MM.1S (cell line): Measurements from ENCODE around the gene PROB1.

Source experiments
- DNase-seq: peaks from one replicate; pipeline ENCODE4 v3.0.0-alpha.2; 2015
- H2AFZ ChIP-seq: fragments of 300-600 bp; sonication (generic); 2 replicates; pipeline ENCODE4 v1.6.0; 2016; ENCODE audit warnings: antibody characterized with exemption, low read length
- H3F3A ChIP-seq: fragments of 300-600 bp; sonication (generic); 2 replicates; pipeline ENCODE4 v1.6.1; 2016; ENCODE audit warnings: mild to moderate bottlenecking, antibody characterized with exemption, low read length, moderate library complexity, mixed read lengths; ENCODE audit not compliant: insufficient read depth
- H3K27ac ChIP-seq: fragments of 300-600 bp; sonication (generic); 2 replicates; pipeline ENCODE4 v1.5.1; 2016; ENCODE audit warnings: mild to moderate bottlenecking, low read length
- H3K27me3 ChIP-seq: fragments of 300-600 bp; sonication (generic); replicated peaks from 2 replicates; pipeline ENCODE4 v1.6.0; 2016; ENCODE audit warnings: low read length; ENCODE audit not compliant: insufficient read depth
- H3K36me3 ChIP-seq: fragments of 300-600 bp; sonication (generic); replicated peaks from 2 replicates; pipeline ENCODE4 v1.6.1; 2016; ENCODE audit warnings: mild to moderate bottlenecking, low read length, mixed read lengths; ENCODE audit not compliant: insufficient read depth
- H3K4me1 ChIP-seq: fragments of 300-600 bp; sonication (generic); 2 replicates; pipeline ENCODE4 v1.6.1; 2016; ENCODE audit warnings: low read length, mixed read lengths
- H3K4me2 ChIP-seq: fragments of 300-600 bp; sonication (generic); 2 replicates; pipeline ENCODE4 v1.6.0; 2016; ENCODE audit warnings: low read depth, low read length
- H3K4me3 ChIP-seq: fragments of 300-600 bp; sonication (generic); 2 replicates; pipeline ENCODE4 v1.5.1; 2016; ENCODE audit warnings: low read length, mixed read lengths
- H3K79me2 ChIP-seq: fragments of 300-600 bp; sonication (generic); 2 replicates; pipeline ENCODE4 v1.6.1; 2016; ENCODE audit warnings: mixed run types, low read length, mixed read lengths
- H3K9ac ChIP-seq: fragments of 300-600 bp; sonication (generic); 2 replicates; pipeline ENCODE4 v1.6.1; 2016; ENCODE audit warnings: low read length, mixed read lengths
- H3K9me2 ChIP-seq: fragments of 300-600 bp; sonication (generic); replicated peaks from 2 replicates; pipeline ENCODE4 v1.6.1; 2016; ENCODE audit warnings: mild to moderate bottlenecking, low read length, mixed read lengths; ENCODE audit not compliant: insufficient read depth
- H3K9me3 ChIP-seq: fragments of 300-600 bp; sonication (generic); replicated peaks from 2 replicates; pipeline ENCODE4 v1.6.1; 2016; ENCODE audit warnings: mild to moderate bottlenecking, low read length, mixed read lengths; ENCODE audit not compliant: insufficient read depth
- H4K20me1 ChIP-seq: fragments of 300-600 bp; sonication (generic); 2 replicates; pipeline ENCODE4 v1.6.1; 2016; ENCODE audit warnings: mild to moderate bottlenecking, low read length, moderate library complexity, mixed read lengths; ENCODE audit not compliant: insufficient read depth
- EZH2 ChIP-seq: fragments of 300-600 bp; sonication (generic); optimal IDR thresholded peaks from 2 replicates; pipeline ENCODE3; 2017; ENCODE audit warnings: low read depth, mild to moderate bottlenecking, antibody characterized with exemption, low read length, mixed read lengths
- EZH2phosphoT487 ChIP-seq: fragments of 300-600 bp; sonication (generic); IDR thresholded peaks from 2 replicates; pipeline ENCODE4 v1.6.1; 2018; ENCODE audit warnings: antibody characterized with exemption, low read length
- TF ChIP-seq, protein P1 (sequence below): fragments of 300-600 bp; sonication (generic); IDR thresholded peaks from 2 replicates; pipeline ENCODE4 v1.5.1; 2016; ENCODE audit warnings: antibody characterized with exemption, low read length, mixed read lengths

Gene PROB1

DNA sequence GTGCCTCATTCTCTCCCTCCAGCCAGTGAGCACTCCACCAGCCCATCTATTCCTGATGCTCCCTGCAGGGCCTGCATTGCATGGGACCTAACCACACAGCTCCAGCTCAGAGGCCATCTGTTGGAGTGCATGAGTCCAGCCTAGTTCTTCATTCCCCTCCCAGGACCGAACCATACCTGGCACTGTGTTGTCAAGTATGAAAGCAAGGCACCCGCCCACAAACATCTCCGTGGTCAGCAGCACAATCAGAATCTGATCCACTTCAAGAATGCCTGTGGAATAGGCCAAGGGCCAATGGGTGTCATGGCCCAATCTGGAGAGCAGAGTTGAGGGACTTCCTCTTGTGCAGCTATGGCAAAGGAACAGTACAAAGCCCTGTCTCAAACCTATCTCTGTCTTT, 17.7 kb downstream of the PROB1 start:
- no peaks in the 10 kb centered on the region for H3K9me2 ChIP-seq
- H3K9ac ChIP-seq = no peak overlapping the region
- H3K27ac ChIP-seq = no peak overlapping the region
- no peak for DNase-seq
- H3K27me3 ChIP-seq = no peaks in the 10 kb centered on the region
- H4K20me1 ChIP-seq = no peaks in the 10 kb centered on the region
- H3K9me3 ChIP-seq = no peaks in the 10 kb centered on the region
- no peak overlapping the region for H2AFZ ChIP-seq
- H3K36me3 ChIP-seq = no peaks in the 10 kb centered on the region
- H3K4me2 ChIP-seq = no peak overlapping the region
- TF ChIP-seq EZH2 (no peak), EZH2phosphoT487 (no peak)
- TF ChIP-seq, protein P1, sequence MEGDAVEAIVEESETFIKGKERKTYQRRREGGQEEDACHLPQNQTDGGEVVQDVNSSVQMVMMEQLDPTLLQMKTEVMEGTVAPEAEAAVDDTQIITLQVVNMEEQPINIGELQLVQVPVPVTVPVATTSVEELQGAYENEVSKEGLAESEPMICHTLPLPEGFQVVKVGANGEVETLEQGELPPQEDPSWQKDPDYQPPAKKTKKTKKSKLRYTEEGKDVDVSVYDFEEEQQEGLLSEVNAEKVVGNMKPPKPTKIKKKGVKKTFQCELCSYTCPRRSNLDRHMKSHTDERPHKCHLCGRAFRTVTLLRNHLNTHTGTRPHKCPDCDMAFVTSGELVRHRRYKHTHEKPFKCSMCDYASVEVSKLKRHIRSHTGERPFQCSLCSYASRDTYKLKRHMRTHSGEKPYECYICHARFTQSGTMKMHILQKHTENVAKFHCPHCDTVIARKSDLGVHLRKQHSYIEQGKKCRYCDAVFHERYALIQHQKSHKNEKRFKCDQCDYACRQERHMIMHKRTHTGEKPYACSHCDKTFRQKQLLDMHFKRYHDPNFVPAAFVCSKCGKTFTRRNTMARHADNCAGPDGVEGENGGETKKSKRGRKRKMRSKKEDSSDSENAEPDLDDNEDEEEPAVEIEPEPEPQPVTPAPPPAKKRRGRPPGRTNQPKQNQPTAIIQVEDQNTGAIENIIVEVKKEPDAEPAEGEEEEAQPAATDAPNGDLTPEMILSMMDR = no peak
- no peak overlapping the region for H3K4me3 ChIP-seq
- no peaks in the 10 kb centered on the region for H3F3A ChIP-seq
- no peaks in the 10 kb centered on the region for H3K79me2 ChIP-seq
- no peaks in the 10 kb centered on the region for H3K4me1 ChIP-seq

DNA sequence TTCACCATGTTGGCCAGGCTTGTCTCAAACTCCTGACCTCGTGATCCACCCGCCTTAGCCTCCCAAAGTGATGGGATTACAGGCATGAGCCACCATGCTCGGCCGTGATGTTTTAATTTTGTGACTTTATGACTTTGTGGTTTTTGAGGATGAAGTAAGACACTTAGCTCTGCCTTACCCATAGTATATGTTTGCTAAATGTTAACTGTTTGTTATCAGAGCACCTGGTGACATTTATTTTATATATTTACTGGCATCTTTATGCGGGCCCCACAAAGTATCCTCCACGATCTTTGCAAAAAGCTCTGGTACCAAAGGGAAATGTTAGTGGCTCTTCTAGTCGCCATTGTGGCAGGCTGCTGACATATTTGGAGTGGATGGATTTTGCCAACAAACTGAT, 18.5 kb downstream of the PROB1 start:
- Histone ChIP-seq H3K36me3 (no peaks in the 10 kb centered on the region), H3K4me1 (no peaks in the 10 kb centered on the region), H2AFZ (no peak overlapping the region), H3K79me2 (no peaks in the 10 kb centered on the region), H3K27ac (no peak overlapping the region), H3K4me3 (no peak overlapping the region), H3K9me2 (no peaks in the 10 kb centered on the region), H4K20me1 (no peaks in the 10 kb centered on the region), H3F3A (no peaks in the 10 kb centered on the region), H3K27me3 (no peaks in the 10 kb centered on the region), H3K9me3 (no peaks in the 10 kb centered on the region), H3K9ac (no peak overlapping the region), H3K4me2 (no peak overlapping the region)
- DNase-seq = no peak
- TF ChIP-seq EZH2 (no peak), EZH2phosphoT487 (no peak)
- TF ChIP-seq, protein P1 = no peak

DNA sequence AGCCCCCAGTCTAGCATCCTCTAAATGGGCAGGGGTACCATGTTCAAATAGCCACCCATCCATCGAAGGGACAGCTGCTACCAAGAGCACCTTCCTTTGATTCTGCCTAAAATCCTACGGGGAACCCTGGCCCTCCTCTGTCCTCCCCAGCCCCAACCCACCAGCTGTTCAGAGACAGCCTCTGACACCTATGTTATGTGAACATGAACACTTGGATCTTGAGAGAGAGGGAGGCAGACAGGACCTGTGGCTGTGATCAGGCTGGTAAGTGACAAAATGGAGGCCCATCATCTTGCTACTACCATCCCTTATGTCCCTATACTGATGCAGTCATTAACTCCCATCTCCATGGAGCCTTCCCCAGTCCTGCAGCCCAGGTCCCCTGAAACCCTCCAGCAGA, 20.0 kb downstream of the PROB1 start:
- DNase-seq = no peak
- Histone ChIP-seq H3K4me2 (no peak overlapping the region), H3K9me3 (no peaks in the 10 kb centered on the region), H4K20me1 (no peaks in the 10 kb centered on the region), H3K9me2 (no peaks in the 10 kb centered on the region), H3K36me3 (no peaks in the 10 kb centered on the region), H3K79me2 (no peaks in the 10 kb centered on the region), H3K27me3 (no peaks in the 10 kb centered on the region), H3K9ac (no peak overlapping the region), H3K27ac (no peak overlapping the region), H3F3A (no peaks in the 10 kb centered on the region), H2AFZ (no peak overlapping the region), H3K4me1 (no peaks in the 10 kb centered on the region), H3K4me3 (no peak overlapping the region)
- TF ChIP-seq, protein P1 = no peak
- TF ChIP-seq EZH2phosphoT487 (no peak), EZH2 (no peak)
